NB4 (cell line): Measurements from ENCODE around the gene LCN1.

ENCODE experiments used
- MAX ChIP-seq: IDR thresholded peaks from 2 replicates; pipeline ENCODE4 v1.6.1; 2011; ENCODE audit warnings: low read depth, low read length
- MYC ChIP-seq: IDR thresholded peaks from 2 replicates; pipeline ENCODE4 v1.6.1; 2011; ENCODE audit warnings: low read depth, low read length
- TF ChIP-seq, protein P1 (sequence below): IDR thresholded peaks from one replicate; pipeline ENCODE4 v1.5.1; 2012; ENCODE audit warnings: low read depth, low read length

DNA sequence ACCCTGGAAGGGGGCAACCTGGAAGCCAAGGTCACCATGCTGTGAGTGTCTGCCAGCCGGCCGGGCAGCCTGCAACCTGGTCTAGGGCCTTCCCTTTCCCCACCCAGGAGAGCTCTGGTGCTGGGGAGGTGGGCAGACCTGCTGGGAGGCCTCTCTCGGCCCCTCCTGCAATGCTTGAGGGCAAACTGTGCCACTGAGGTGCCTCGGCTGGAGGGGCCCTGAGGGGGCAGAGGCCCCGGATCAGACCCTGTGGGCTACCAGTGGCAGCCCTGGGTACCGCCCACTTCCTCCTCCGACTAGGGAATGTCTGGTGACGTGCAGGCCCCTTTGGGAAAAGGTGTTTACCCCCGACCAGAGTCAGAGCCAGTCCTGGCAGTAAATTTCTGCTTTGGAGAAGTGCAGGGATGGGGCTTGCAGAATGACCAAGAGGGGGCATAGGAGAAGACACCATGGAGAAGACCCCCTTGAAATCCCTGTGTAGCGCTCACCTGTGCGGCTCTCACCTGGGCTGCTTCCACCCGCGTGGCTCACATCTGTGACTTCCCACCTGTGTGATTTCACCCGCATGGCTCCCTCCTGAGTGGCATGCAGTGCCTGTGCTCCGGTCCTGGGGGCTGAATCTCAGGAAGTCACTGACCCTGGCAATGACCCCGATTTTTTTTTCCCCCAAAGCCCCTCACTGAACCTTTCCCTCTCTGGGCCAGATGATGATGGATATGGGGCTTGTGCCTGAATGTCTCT is 1.1 kb downstream of the LCN1 start:
- no peak for TF ChIP-seq MYC
- TF ChIP-seq, protein P1, sequence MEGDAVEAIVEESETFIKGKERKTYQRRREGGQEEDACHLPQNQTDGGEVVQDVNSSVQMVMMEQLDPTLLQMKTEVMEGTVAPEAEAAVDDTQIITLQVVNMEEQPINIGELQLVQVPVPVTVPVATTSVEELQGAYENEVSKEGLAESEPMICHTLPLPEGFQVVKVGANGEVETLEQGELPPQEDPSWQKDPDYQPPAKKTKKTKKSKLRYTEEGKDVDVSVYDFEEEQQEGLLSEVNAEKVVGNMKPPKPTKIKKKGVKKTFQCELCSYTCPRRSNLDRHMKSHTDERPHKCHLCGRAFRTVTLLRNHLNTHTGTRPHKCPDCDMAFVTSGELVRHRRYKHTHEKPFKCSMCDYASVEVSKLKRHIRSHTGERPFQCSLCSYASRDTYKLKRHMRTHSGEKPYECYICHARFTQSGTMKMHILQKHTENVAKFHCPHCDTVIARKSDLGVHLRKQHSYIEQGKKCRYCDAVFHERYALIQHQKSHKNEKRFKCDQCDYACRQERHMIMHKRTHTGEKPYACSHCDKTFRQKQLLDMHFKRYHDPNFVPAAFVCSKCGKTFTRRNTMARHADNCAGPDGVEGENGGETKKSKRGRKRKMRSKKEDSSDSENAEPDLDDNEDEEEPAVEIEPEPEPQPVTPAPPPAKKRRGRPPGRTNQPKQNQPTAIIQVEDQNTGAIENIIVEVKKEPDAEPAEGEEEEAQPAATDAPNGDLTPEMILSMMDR = no peak
- no peak for TF ChIP-seq MAX
